GM18951 (cell line): ENCODE measurements around the gene ZFYVE28.
"Not testable (repeated sequence)": the region's sequence is repeated elsewhere in the genome, so short reads cannot be mapped to it uniquely, and the experiment has no call there.

ENCODE experiments used
- POLR2A ChIP-seq: IDR thresholded peaks from 4 replicates; pipeline ENCODE4 v1.6.1; 2011; ENCODE audit warnings: mild to moderate bottlenecking; ENCODE audit not compliant: insufficient read length, insufficient read depth; ENCODE audit errors: extremely low read depth
- in situ Hi-C: fragments of 300-500 bp; cut with MboI; formaldehyde crosslinking; loops from one replicate; pipeline ENCODE4 v1.12.0; 2022; ENCODE audit warnings: low sequenced_read_pairs, mixed read lengths, inconsistent platforms; ENCODE audit not compliant: unreplicated experiment

Gene ZFYVE28

GRCh38 chr4:2275546-2276251 is 142.7 kb downstream of the ZFYVE28 start:
- TF ChIP-seq POLR2A, result no peak
- in situ Hi-C loops, result no loop called here

GRCh38 chr4:2275044-2275397 is 143.4 kb downstream of the ZFYVE28 start:
- in situ Hi-C loops, result not testable (repeated sequence)

GRCh38 chr4:2274320-2275043 is 144.0 kb downstream of the ZFYVE28 start:
- in situ Hi-C loops, result no loop called here

GRCh38 chr4:2273657-2274319 is 144.7 kb downstream of the ZFYVE28 start:
- no peak for TF ChIP-seq POLR2A
- in situ Hi-C loops, result no loop called here

More at GRCh38 chr4:2274320-2275043, 144.0 kb downstream of the ZFYVE28 start:
- no peak for TF ChIP-seq POLR2A

- TF ChIP-seq POLR2A, result no peak
- in situ Hi-C loops, result no loop called here
Measured at GRCh38 chr4:2273221-2273620, 145.2 kb downstream of the ZFYVE28 start.

GRCh38 chr4:2272828-2273120 is 145.7 kb downstream of the ZFYVE28 start:
- TF ChIP-seq POLR2A, result no peak
- in situ Hi-C loops, result no loop called here

- no peak for TF ChIP-seq POLR2A
- in situ Hi-C loops, result no loop called here
Measured at GRCh38 chr4:2272026-2272827, 146.2 kb downstream of the ZFYVE28 start.

GRCh38 chr4:2271279-2272025 is 147.0 kb downstream of the ZFYVE28 start:
- in situ Hi-C loops, result no loop called here
- no peak for TF ChIP-seq POLR2A

GRCh38 chr4:2270341-2271165 is 147.9 kb downstream of the ZFYVE28 start:
- TF ChIP-seq POLR2A, result no peak
- in situ Hi-C loops, result no loop called here

- no peak for TF ChIP-seq POLR2A
- in situ Hi-C loops, result no loop called here
Measured at GRCh38 chr4:2269618-2270163, 148.8 kb downstream of the ZFYVE28 start.

GRCh38 chr4:2269206-2269531 is 149.3 kb downstream of the ZFYVE28 start:
- in situ Hi-C loops, result no loop called here

More at GRCh38 chr4:2269206-2269531, 149.3 kb downstream of the ZFYVE28 start:
- TF ChIP-seq POLR2A, result no peak
